HL-60/S4 (cell line): ENCODE data around the gene IL1RAPL1.

Experiments used
- in situ Hi-C: fragments of 300-500 bp; cut with MboI; formaldehyde crosslinking; loops from 2 replicates; pipeline ENCODE4 v1.14.3; 2022; ENCODE audit warnings: low sequenced_read_pairs

IL1RAPL1 gene

DNA sequence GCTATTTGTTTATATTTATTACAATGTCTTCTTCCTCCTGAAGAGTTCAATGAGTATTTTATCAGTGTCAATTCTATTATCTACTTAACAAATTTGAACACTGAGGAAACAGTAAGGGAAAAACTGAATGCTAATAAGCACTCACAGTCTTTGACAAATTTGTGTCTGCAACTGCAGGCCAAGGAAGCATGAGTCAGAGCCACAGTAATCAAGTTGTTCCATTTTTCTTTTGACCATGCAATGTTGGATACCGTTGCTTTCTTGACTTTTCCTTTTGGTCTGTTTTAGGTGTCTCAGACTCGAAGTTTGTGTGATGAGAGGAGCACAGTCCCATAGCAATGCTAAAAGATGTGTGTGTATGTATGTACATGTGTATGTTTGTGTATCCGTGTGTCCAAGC, 359.6 kb downstream of the IL1RAPL1 start:
- in situ Hi-C loops = no loop called here

GRCh38 chrX:28960063-28960462, 372.8 kb downstream of the IL1RAPL1 start:
- in situ Hi-C loops = no loop called here

- in situ Hi-C loops = no loop called here
Observed at GRCh38 chrX:28966331-28966730, 379.1 kb downstream of the IL1RAPL1 start.

DNA sequence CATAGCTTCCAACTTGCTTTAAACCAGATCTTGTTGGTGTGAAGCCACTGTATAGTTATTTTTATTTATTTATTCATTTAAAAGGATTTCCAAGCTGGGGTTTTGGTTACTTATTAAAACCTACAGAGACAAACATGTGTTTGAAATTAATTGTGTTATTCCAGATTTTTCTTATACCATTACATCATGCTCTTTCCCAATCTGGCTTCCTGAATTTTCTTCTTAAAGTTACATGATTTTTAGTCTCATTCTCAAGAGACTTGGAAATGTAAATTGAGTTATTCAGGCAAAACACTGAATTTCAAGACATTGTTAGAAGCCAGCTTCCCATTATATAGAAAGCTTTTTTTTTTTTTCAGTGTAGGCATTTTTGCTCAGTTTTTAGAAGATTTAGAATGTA, 381.9 kb downstream of the IL1RAPL1 start:
- in situ Hi-C loops = no loop called here

- in situ Hi-C loops = no loop called here
Observed at GRCh38 chrX:28979877-28980276, 392.6 kb downstream of the IL1RAPL1 start.

GRCh38 chrX:28981952-28982351, 394.7 kb downstream of the IL1RAPL1 start:
- in situ Hi-C loops = no loop called here

- in situ Hi-C loops = no loop called here
Observed at GRCh38 chrX:28988246-28988645, 401.0 kb downstream of the IL1RAPL1 start.

- in situ Hi-C loops = no loop called here
Observed at GRCh38 chrX:28997706-28998463, 410.6 kb downstream of the IL1RAPL1 start.

- in situ Hi-C loops = no loop called here
Observed at GRCh38 chrX:28998609-28999135, 411.4 kb downstream of the IL1RAPL1 start.

GRCh38 chrX:29012867-29013266, 425.6 kb downstream of the IL1RAPL1 start:
- in situ Hi-C loops = no loop called here

DNA sequence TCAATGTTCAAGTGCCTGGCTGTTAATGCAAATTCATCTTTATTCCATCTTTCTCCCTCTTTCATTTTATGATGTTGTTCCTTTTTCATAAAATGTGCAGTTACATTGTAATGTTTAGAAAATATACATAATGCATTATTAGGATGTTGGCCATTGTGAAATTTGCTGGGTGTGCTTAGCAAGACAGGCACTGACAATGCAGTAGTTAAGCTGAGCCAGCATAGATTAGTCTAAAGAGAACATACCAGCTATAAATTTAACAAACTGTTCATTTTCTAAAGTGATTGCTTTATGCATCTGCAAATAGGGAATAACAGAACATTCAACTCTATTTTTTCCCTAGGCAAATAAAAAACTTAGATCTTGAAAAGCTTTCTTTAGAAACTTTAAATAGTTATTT, 436.0 kb downstream of the IL1RAPL1 start:
- in situ Hi-C loops = no loop called here

DNA sequence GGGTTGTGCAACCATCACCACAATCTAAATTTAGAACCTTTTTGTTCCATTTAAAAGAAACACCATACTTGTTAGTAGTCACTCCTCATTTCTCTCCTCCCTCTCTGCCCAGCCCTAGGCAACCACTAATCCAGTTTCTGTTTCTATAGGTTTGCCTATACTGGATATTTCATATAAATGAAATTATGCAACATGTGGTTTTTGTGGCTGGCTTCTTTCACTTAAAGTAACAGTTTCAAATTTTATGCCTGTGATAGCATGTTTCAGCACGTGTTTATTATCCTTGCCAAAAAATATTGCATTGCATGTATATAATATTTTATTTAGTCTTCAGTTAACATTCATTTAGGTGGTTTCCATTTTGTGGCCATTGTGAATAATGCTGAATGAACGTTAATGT, 437.6 kb downstream of the IL1RAPL1 start:
- in situ Hi-C loops = no loop called here

DNA sequence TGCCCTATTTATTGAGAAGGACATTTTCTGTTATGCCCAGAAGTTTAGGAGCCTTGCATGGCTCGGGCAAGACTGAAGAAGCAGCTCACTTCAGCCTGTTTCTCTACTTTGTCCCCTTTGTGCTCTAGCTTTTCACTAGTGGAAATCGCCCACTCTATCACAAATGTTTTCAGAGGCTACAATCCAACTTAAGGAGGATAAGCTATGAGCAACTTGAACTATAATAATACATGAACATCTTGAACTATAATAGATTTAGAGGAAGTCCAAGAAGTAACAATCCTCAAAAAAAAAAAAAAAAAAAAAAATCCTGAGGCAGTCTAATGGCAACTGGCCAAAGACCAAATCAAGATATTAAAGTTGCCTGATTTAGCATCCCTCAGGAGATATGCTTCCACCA, 452.3 kb downstream of the IL1RAPL1 start:
- in situ Hi-C loops = no loop called here

- in situ Hi-C loops = no loop called here
Observed at GRCh38 chrX:29040160-29040559, 452.9 kb downstream of the IL1RAPL1 start.

- in situ Hi-C loops = no loop called here
Observed at GRCh38 chrX:29042341-29042740, 455.1 kb downstream of the IL1RAPL1 start.

GRCh38 chrX:29043746-29044145, 456.5 kb downstream of the IL1RAPL1 start:
- in situ Hi-C loops = no loop called here

DNA sequence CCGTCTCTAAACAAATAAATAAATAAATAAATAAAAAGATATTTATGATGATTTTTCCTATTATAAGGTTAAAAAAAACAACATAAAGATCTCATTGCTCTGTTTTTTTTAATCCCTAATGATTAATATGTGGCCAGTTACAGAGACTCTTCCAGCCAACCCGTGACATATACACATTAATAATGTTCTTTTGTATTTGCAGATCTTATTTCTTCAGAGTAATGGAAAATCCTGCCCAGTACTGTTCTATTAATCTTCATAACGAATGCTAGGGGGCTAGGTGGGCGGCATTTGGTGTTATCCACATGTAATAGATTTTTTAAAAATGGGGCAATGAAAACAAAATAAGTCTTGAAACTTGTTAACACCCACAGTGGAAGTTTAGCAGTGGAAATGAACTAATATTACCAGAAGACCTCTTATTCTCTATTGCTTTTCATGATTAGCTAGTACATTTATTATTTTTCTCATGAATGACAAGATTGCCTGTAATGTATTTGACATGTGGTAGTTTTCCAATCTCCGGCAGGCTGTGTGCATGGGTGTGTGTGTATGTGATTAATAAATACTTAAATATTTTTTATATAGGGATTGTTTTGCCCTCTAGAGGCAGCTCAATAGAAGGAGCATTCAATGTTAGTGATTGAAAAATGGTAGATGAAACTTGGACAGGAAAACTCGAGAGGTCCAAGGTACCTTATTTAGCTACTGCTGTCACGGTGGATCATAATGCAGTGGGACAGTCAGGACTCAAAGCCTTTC, 457.4 kb downstream of the IL1RAPL1 start:
- in situ Hi-C loops = no loop called here

- in situ Hi-C loops = no loop called here
Observed at GRCh38 chrX:29065477-29065876, 478.2 kb downstream of the IL1RAPL1 start.

DNA sequence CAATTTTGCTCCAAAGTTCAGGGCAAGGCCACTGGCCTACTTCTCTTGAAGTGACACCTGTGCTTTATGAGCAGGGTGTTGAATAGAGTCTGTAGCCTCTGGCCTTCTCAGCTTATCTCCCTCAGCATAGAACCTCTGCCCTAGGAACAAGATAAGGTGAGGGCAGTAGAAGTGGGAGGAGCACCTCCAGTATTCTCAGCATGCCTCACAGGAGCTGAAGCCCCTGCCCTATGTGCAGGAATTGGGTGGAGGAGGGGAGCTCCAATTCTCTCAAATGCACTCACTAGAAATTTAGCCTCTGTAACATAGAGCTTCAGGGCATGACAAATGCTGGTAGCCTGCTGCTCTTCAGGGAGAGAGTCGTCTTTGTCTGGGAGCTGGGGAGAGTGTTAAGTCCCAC, 479.3 kb downstream of the IL1RAPL1 start:
- in situ Hi-C loops = no loop called here

- in situ Hi-C loops = no loop called here
Observed at GRCh38 chrX:29067351-29067750, 480.1 kb downstream of the IL1RAPL1 start.

- in situ Hi-C loops = no loop called here
Observed at GRCh38 chrX:29071525-29072320, 484.5 kb downstream of the IL1RAPL1 start.
